B cell (primary cell): ENCODE measurements around the gene FLNA. TPM values are rescaled to one million over a fixed set of nuclear protein-coding genes. Genes with fewer than 3 reads are reported as not detected.

ENCODE experiments used
- ATAC-seq: fragments of 200-7000 bp; cut with Tn5 transposase; one replicate; pipeline ENCODE4 v1.10.0; 2021; ENCODE audit warnings: low read depth, mild to moderate bottlenecking, moderate number of reproducible peaks, moderate library complexity
- CTCF ChIA-PET: fragments of 350-600 bp; sonication (Branson Sonifier 250); formaldehyde crosslinking; loops from one replicate; lab custom pipeline; 2021; ENCODE audit warnings: antibody characterized with exemption, inconsistent platforms; lab: Charles Lee
- POLR2A ChIA-PET: fragments of 350-600 bp; sonication (Branson Sonifier 250); formaldehyde crosslinking; loops from one replicate; lab custom pipeline; 2021; ENCODE audit warnings: antibody characterized with exemption; lab: Charles Lee
- DNase-seq: peaks from one replicate; pipeline ENCODE4 v3.0.0; 2013
- H2AFZ ChIP-seq: 2 replicates; pipeline ENCODE4 v1.6.1; 2012; ENCODE audit warnings: mild to moderate bottlenecking, low read depth, low read length; ENCODE audit not compliant: insufficient read depth, poor library complexity, severe bottlenecking
- H3K27ac ChIP-seq, 2 donors: 1 replicate in 1 of 2; 2 replicates in 1 of 2; pipeline ENCODE4 v1.5.1; 2012 to 2013; ENCODE audit warnings: low read length in 2 of 2, mild to moderate bottlenecking in 2 of 2, moderate library complexity in 1 of 2
- H3K27me3 ChIP-seq, 4 experiments: fragments of 200-600 bp in 1 of 4; sonication (generic) in 1 of 4; replicated peaks in 1 of 4; 1 replicate in 2 of 4; 2 replicates in 2 of 4; pipeline versions ENCODE4 v1.6.1 to v1.7.0; 2013 to 2016; ENCODE audit warnings: low read length in 3 of 4, mild to moderate bottlenecking in 2 of 4, mixed read lengths in 1 of 4, moderate library complexity in 1 of 4; ENCODE audit not compliant: insufficient read depth in 4 of 4, control insufficient read depth in 3 of 4; ENCODE audit errors: control extremely low read depth in 1 of 4
- H3K36me3 ChIP-seq, 2 experiments: replicated peaks in 1 of 2; 1 replicate in 1 of 2; 2 replicates in 1 of 2; pipeline versions ENCODE4 v1.6.1 to v1.7.1; 2013; ENCODE audit warnings: low read length in 1 of 2; ENCODE audit not compliant: insufficient read depth in 2 of 2, control insufficient read depth in 1 of 2; ENCODE audit errors: control extremely low read depth in 1 of 2, extremely low read depth in 1 of 2
- H3K4me1 ChIP-seq, 2 donors: fragments of 200-600 bp in 1 of 2; sonication (generic) in 1 of 2; 1 replicate in 1 of 2; 2 replicates in 1 of 2; pipeline versions ENCODE4 v1.5.1 to v1.6.1; 2013 to 2017; ENCODE audit warnings: low read length in 2 of 2; ENCODE audit not compliant: control insufficient read depth in 2 of 2, insufficient read depth in 2 of 2
- H3K4me2 ChIP-seq: replicated peaks from 2 replicates; pipeline ENCODE3; 2012; ENCODE audit warnings: mild to moderate bottlenecking, low read depth, low read length; ENCODE audit not compliant: poor library complexity, severe bottlenecking
- H3K4me3 ChIP-seq, 5 experiments: fragments of 200-600 bp in 1 of 5; sonication (generic) in 1 of 5; 1 replicate in 3 of 5; 2 replicates in 2 of 5; pipeline versions ENCODE4 v1.5.1 to v1.7.0; 2011 to 2016; ENCODE audit warnings: low read length in 4 of 5, mild to moderate bottlenecking in 4 of 5, low read depth in 2 of 5, control low read depth in 1 of 5, moderate library complexity in 1 of 5; ENCODE audit not compliant: insufficient read depth in 1 of 5; ENCODE audit errors: control extremely low read depth in 1 of 5, extremely low read depth in 1 of 5
- H3K79me2 ChIP-seq: fragments of 200-600 bp; sonication (generic); one replicate; pipeline ENCODE4 v1.6.0; 2016; ENCODE audit warnings: low read length; ENCODE audit not compliant: control insufficient read depth, insufficient read depth
- H3K9ac ChIP-seq: fragments of 200-600 bp; sonication (generic); 2 replicates; pipeline ENCODE4 v1.6.1; 2017; ENCODE audit warnings: mild to moderate bottlenecking, low read length, moderate library complexity
- H3K9me3 ChIP-seq, 3 donors: one replicate each; pipeline versions ENCODE4 v1.6.1 to v1.7.1; 2013; ENCODE audit warnings: low read length in 2 of 3; ENCODE audit not compliant: control insufficient read depth in 2 of 3, insufficient read depth in 1 of 3; ENCODE audit errors: control extremely low read depth in 1 of 3
- H4K20me1 ChIP-seq: 2 replicates; pipeline ENCODE4 v1.6.0; 2012; ENCODE audit warnings: mild to moderate bottlenecking, low read length; ENCODE audit not compliant: insufficient read depth, control insufficient read depth, poor library complexity, severe bottlenecking
- H3K27ac Mint-ChIP-seq: one replicate; pipeline ENCODE4 v1.8.0; 2021; ENCODE audit warnings: mixed read lengths
- H3K27me3 Mint-ChIP-seq: one replicate; pipeline ENCODE4 v1.8.0; 2021; ENCODE audit warnings: mixed read lengths
- H3K4me1 Mint-ChIP-seq: one replicate; pipeline ENCODE4 v1.8.0; 2021; ENCODE audit warnings: mixed read lengths
- H3K4me3 Mint-ChIP-seq: one replicate; pipeline ENCODE4 v1.8.0; 2021; ENCODE audit warnings: mixed read lengths
- H3K9me3 Mint-ChIP-seq: one replicate; pipeline ENCODE4 v1.8.0; 2022; ENCODE audit warnings: mixed read lengths; ENCODE audit not compliant: insufficient read depth
- EZH2 ChIP-seq: IDR thresholded peaks from 2 replicates; pipeline ENCODE4 v1.6.1; 2012; ENCODE audit warnings: borderline replicate concordance, low read depth, mild to moderate bottlenecking, moderate library complexity, low read length; ENCODE audit not compliant: insufficient read depth, poor library complexity, severe bottlenecking
- WGBS: methylation state at CpG from one replicate; pipeline ENCODE4 v1.1.5; 2013; ENCODE audit warnings: missing lambda C conversion rate; ENCODE audit not compliant: insufficient coverage; 5-methylcytosine and 5-hydroxymethylcytosine counted together
- intact Hi-C: fragments of 100-400 bp; cut with micrococcal nuclease; formaldehyde crosslinking; loops from one replicate; pipeline ENCODE4 v1.10.0; 2022
- polyA plus RNA-seq: library from polyadenylated mRNA; depleted of rRNA; stranded (reverse); fragments of >200 nt; gene quantifications from 2 replicates; pipeline ENCODE4 v1.2.3, GENCODE V29; 2012
- total RNA-seq, 2 donors: library from RNA; stranded (reverse); fragments of 120-200 nt in 1 of 2; gene quantifications; 1 replicate in 1 of 2; 2 replicates in 1 of 2; pipeline versions ENCODE4 v1.2.3 to v1.2.4, GENCODE V29; 2013 to 2022
- TF ChIP-seq, protein P1 (sequence below): fragments of 200-600 bp; IDR thresholded peaks from one replicate; pipeline ENCODE4 v1.8.0; 2022; ENCODE audit warnings: antibody characterized with exemption, mild to moderate bottlenecking

Gene FLNA
- total and polyA plus RNA-seq, 2 donors (not counting 1 experiment from before 2014, with no cell fraction given) = 342 to 510 TPM

DNA sequence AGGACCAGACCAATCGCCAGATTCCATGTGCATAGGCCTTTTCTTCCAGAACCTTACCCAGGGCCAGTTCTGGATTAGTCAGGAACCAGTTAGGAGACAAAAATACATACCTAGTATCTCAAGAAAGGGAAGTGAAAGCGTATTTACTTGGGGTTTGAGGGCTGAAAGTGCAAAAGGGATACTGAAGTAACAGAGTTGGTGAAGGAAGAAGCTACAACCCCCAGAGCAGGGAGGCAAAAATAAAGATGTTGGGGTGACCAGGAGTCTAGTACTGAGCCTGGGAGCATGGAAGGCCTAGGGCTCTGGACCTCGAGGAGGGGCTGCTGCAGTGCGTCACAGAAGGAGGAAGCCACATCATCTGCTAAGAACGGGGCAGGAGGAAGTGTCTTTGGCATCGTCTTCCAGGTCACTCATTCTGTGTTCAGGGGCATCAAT is 40.6 kb downstream of the FLNA start:
- peak overlapping the region; percentile 45 for H3K4me2 ChIP-seq
- H3K4me1 Mint-ChIP-seq = peaks cover 27% of the 10 kb centered on the region
- no peaks in the 10 kb centered on the region for H3K36me3 ChIP-seq
- TF ChIP-seq EZH2 = no peak
- TF ChIP-seq, protein P1, sequence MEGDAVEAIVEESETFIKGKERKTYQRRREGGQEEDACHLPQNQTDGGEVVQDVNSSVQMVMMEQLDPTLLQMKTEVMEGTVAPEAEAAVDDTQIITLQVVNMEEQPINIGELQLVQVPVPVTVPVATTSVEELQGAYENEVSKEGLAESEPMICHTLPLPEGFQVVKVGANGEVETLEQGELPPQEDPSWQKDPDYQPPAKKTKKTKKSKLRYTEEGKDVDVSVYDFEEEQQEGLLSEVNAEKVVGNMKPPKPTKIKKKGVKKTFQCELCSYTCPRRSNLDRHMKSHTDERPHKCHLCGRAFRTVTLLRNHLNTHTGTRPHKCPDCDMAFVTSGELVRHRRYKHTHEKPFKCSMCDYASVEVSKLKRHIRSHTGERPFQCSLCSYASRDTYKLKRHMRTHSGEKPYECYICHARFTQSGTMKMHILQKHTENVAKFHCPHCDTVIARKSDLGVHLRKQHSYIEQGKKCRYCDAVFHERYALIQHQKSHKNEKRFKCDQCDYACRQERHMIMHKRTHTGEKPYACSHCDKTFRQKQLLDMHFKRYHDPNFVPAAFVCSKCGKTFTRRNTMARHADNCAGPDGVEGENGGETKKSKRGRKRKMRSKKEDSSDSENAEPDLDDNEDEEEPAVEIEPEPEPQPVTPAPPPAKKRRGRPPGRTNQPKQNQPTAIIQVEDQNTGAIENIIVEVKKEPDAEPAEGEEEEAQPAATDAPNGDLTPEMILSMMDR = no peak
- H3K9ac ChIP-seq = no peak overlapping the region
- H3K4me3 Mint-ChIP-seq = peak overlapping the region; percentile 71
- H3K27ac Mint-ChIP-seq = peak overlapping the region; percentile 94
- peaks cover 27 to 31% of the 10 kb centered on the region in 2 donors for H3K4me1 ChIP-seq
- no peaks in the 10 kb centered on the region for H4K20me1 ChIP-seq
- H2AFZ ChIP-seq = peak overlapping the region; percentile 3
- H3K27ac ChIP-seq = peak overlapping the region; percentile 38 to 57
- peak overlapping the region in 1 of 5 experiments; percentile 2 for H3K4me3 ChIP-seq
- 0% methylated on average over 2 of the region's 6 CpGs for WGBS
- no peaks in the 10 kb centered on the region for H3K27me3 ChIP-seq
- intact Hi-C loops = no loop called here
- ChIA-PET POLR2A (interaction anchor here (0.7 to 1.4 kb wide), 3 partner anchors 35 to 75 kb away, joined by 3 read pairs; partner anchors contain the start of gene DNASE1L1), CTCF (interaction anchor here (1.0 to 1.5 kb wide), 4 partner anchors 16 to 208 kb away, joined by 3 to 4 read pairs (median 3); no protein-coding TSS in a partner anchor)
- DNase-seq (peak; percentile 72), ATAC-seq (peak; percentile 81)
- no peaks in the 10 kb centered on the region for H3K9me3 Mint-ChIP-seq
- no peaks in the 10 kb centered on the region for H3K9me3 ChIP-seq
- H3K27me3 Mint-ChIP-seq = no peaks in the 10 kb centered on the region
- no peaks in the 10 kb centered on the region for H3K79me2 ChIP-seq

DNA sequence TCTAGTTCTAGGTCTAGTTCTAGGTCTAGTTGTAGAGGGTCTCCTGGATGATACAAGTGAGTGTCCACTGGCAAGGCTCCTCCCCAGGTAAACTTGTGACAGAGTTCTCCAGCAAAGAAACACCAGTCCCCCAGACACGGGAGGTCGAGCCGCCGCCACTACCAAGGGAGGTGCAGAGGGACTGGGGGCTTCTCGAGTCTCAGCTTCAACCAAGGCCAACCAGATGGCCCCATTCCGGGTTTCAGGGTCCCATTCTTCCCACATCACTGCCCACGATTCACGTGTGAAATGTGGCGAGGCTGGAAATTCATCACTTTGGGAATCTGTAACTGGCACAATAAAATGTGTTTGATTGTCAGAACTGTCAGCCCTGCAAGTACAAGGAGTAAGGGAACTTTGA is 41.3 kb downstream of the FLNA start:
- TF ChIP-seq, protein P1 = no peak
- Mint-ChIP-seq H3K4me1 (peaks cover 30% of the 10 kb centered on the region), H3K27ac (peak overlapping the region; percentile 94), H3K27me3 (no peaks in the 10 kb centered on the region), H3K4me3 (no peak overlapping the region), H3K9me3 (no peaks in the 10 kb centered on the region)
- Histone ChIP-seq H3K9me3 (no peaks in the 10 kb centered on the region), H2AFZ (no peak overlapping the region), H3K27ac (no peak overlapping the region), H3K4me2 (peak overlapping the region; percentile 45), H3K9ac (no peak overlapping the region), H4K20me1 (no peaks in the 10 kb centered on the region), H3K4me3 (no peak overlapping the region), H3K27me3 (no peaks in the 10 kb centered on the region), H3K36me3 (no peaks in the 10 kb centered on the region), H3K79me2 (no peaks in the 10 kb centered on the region), H3K4me1 (peaks cover 27 to 31% of the 10 kb centered on the region in 2 donors)
- ATAC-seq (no peak), DNase-seq (no peak)
- intact Hi-C loops = no loop called here
- WGBS = 80% methylated on average over 1 of the region's 9 CpGs
- CTCF ChIA-PET = interaction anchor here (1.5 kb wide), 1 partner anchor 15 kb away, joined by 4 read pairs; no protein-coding TSS in a partner anchor
- POLR2A ChIA-PET = interaction anchor here (1.1 to 1.4 kb wide), 2 partner anchors 35 to 76 kb away, joined by 3 read pairs; partner anchors contain the start of gene DNASE1L1
